GM23248 (cell line): ENCODE results near the gene ZBTB16. TPM values are rescaled to one million over a fixed set of nuclear protein-coding genes. Genes with fewer than 3 reads are reported as not detected.

Experiments
- DNase-seq: peaks from one replicate; pipeline ENCODE4 v3.0.0-alpha.2; 2015
- H2AFZ ChIP-seq: fragments of 200-600 bp; sonication (generic); 2 replicates; pipeline ENCODE4 v1.6.1; 2016; ENCODE audit warnings: antibody characterized with exemption
- H3F3A ChIP-seq: fragments of 200-600 bp; sonication (generic); 2 replicates; pipeline ENCODE4 v1.6.1; 2016; ENCODE audit warnings: mild to moderate bottlenecking, antibody characterized with exemption, mixed run types; ENCODE audit not compliant: insufficient read depth
- H3K27ac ChIP-seq: fragments of 200-600 bp; sonication (generic); 2 replicates; pipeline ENCODE4 v1.5.1; 2016; ENCODE audit warnings: mild to moderate bottlenecking
- H3K27me3 ChIP-seq: fragments of 200-600 bp; sonication (generic); replicated peaks from 2 replicates; pipeline ENCODE4 v1.6.1; 2016; ENCODE audit warnings: mild to moderate bottlenecking; ENCODE audit not compliant: insufficient read depth
- H3K36me3 ChIP-seq: fragments of 200-600 bp; sonication (generic); 2 replicates; pipeline ENCODE4 v1.6.1; 2016; ENCODE audit warnings: low read depth, mild to moderate bottlenecking
- H3K4me1 ChIP-seq: fragments of 200-600 bp; sonication (generic); 2 replicates; pipeline ENCODE4 v1.6.1; 2016; ENCODE audit warnings: mild to moderate bottlenecking; ENCODE audit not compliant: insufficient read depth
- H3K4me2 ChIP-seq: fragments of 200-600 bp; sonication (generic); one replicate; pipeline ENCODE4 v1.6.1; 2016; ENCODE audit warnings: mild to moderate bottlenecking; ENCODE audit not compliant: unreplicated experiment
- H3K4me3 ChIP-seq: fragments of 200-600 bp; sonication (generic); 2 replicates; pipeline ENCODE4 v1.5.1; 2016; ENCODE audit warnings: mild to moderate bottlenecking
- H3K79me2 ChIP-seq: fragments of 200-600 bp; sonication (generic); 2 replicates; pipeline ENCODE4 v1.6.1; 2016; ENCODE audit warnings: mild to moderate bottlenecking; ENCODE audit not compliant: insufficient read depth
- H3K9ac ChIP-seq: fragments of 200-600 bp; sonication (generic); 2 replicates; pipeline ENCODE4 v1.6.1; 2016; ENCODE audit warnings: mild to moderate bottlenecking
- H3K9me2 ChIP-seq: fragments of 200-600 bp; sonication (generic); 2 replicates; pipeline ENCODE4 v1.6.1; 2016; ENCODE audit warnings: mixed run types, mild to moderate bottlenecking, moderate library complexity; ENCODE audit not compliant: insufficient read depth
- H3K9me3 ChIP-seq: fragments of 200-600 bp; sonication (generic); one replicate; pipeline ENCODE4 v1.6.1; 2017; ENCODE audit warnings: low read depth
- H4K20me1 ChIP-seq: fragments of 200-600 bp; sonication (generic); 2 replicates; pipeline ENCODE4 v1.6.0; 2016; ENCODE audit not compliant: insufficient read depth
- EZH2 ChIP-seq: fragments of 200-600 bp; sonication (generic); IDR thresholded peaks from 2 replicates; pipeline ENCODE4 v1.6.1; 2018; ENCODE audit warnings: antibody characterized with exemption, mild to moderate bottlenecking; ENCODE audit not compliant: insufficient read depth, poor library complexity, severe bottlenecking
- EZH2phosphoT487 ChIP-seq: fragments of 200-600 bp; sonication (generic); IDR thresholded peaks from 2 replicates; pipeline ENCODE4 v1.6.1; 2018; ENCODE audit warnings: antibody characterized with exemption, moderate library complexity, mild to moderate bottlenecking, low read depth; ENCODE audit not compliant: insufficient read depth
- WGBS, 2 experiments: methylation state at CpG; one replicate each; pipeline ENCODE4 v1.1.6; 2015 to 2017; ENCODE audit warnings: low lambda C conversion rate in 2 of 2, low coverage in 1 of 2; ENCODE audit errors: missing lambda C conversion rate in 2 of 2; 5-methylcytosine and 5-hydroxymethylcytosine counted together
- in situ Hi-C: fragments of 300-500 bp; cut with MboI; formaldehyde crosslinking; loops from 2 replicates; pipeline ENCODE4 v1.15.0; 2020
- polyA plus RNA-seq: library from polyadenylated mRNA; unstranded; fragments of >200 nt; fragmentation: Nextera tagmentation; extraction: Ambion mirVana; gene quantifications from 2 replicates; pipeline ENCODE4 v1.2.1, GENCODE V29; 2016
- total RNA-seq: library from RNA; depleted of rRNA; stranded (reverse); fragments of >200 nt; shearing (Covaris generic); gene quantifications from 2 replicates; pipeline ENCODE4 v1.2.3, GENCODE V29; 2014

The ZBTB16 gene
- total and polyA plus RNA-seq, 2 experiments from 2014 or later: not detected

GRCh38 chr11:114181195-114181594 lies 121.7 kb downstream of the ZBTB16 start:
- Histone ChIP-seq H3K27me3 (peaks cover 40% of the 10 kb centered on the region), H3K9ac (no peak overlapping the region), H3K4me3 (no peak overlapping the region), H3K79me2 (no peaks in the 10 kb centered on the region), H3K4me2 (no peak overlapping the region), H4K20me1 (no peaks in the 10 kb centered on the region), H3K9me2 (no peaks in the 10 kb centered on the region), H2AFZ (no peak overlapping the region), H3F3A (no peaks in the 10 kb centered on the region), H3K9me3 (no peaks in the 10 kb centered on the region), H3K27ac (no peak overlapping the region), H3K36me3 (no peaks in the 10 kb centered on the region), H3K4me1 (no peaks in the 10 kb centered on the region)
- in situ Hi-C loops: no loop called here
- WGBS, 2 experiments: 69 to 73% methylated on average over 3 of the region's 3 CpGs
- no peak for DNase-seq
- TF ChIP-seq EZH2 (no peak), EZH2phosphoT487 (no peak)

- Histone ChIP-seq H3K27ac (no peak overlapping the region), H3K4me3 (no peak overlapping the region), H3K27me3 (peaks cover 34% of the 10 kb centered on the region), H3K36me3 (no peaks in the 10 kb centered on the region), H3K79me2 (no peaks in the 10 kb centered on the region), H3K4me1 (no peaks in the 10 kb centered on the region), H3K9me2 (no peaks in the 10 kb centered on the region), H3F3A (no peaks in the 10 kb centered on the region), H2AFZ (no peak overlapping the region), H3K4me2 (no peak overlapping the region), H3K9ac (no peak overlapping the region), H4K20me1 (no peaks in the 10 kb centered on the region), H3K9me3 (no peaks in the 10 kb centered on the region)
- DNase-seq: no peak
- 77 to 82% methylated on average over 7 to 8 of the region's 8 CpGs for WGBS, 2 experiments
- TF ChIP-seq EZH2: no peak
- TF ChIP-seq EZH2phosphoT487: no peak
- in situ Hi-C loops: no loop called here
Observed at GRCh38 chr11:114181752-114182151, 122.2 kb downstream of the ZBTB16 start.

GRCh38 chr11:114182471-114183043 lies 123.0 kb downstream of the ZBTB16 start:
- TF ChIP-seq EZH2 (no peak), EZH2phosphoT487 (no peak)
- 74% methylated on average over 11 of the region's 11 CpGs for WGBS, 2 experiments

GRCh38 chr11:114183044-114183511 lies 123.6 kb downstream of the ZBTB16 start:
- Histone ChIP-seq H3F3A (no peaks in the 10 kb centered on the region), H3K36me3 (no peaks in the 10 kb centered on the region), H3K79me2 (no peaks in the 10 kb centered on the region), H3K9me2 (no peaks in the 10 kb centered on the region), H2AFZ (no peak overlapping the region), H3K4me1 (no peaks in the 10 kb centered on the region), H4K20me1 (no peaks in the 10 kb centered on the region), H3K9ac (no peak overlapping the region), H3K4me2 (no peak overlapping the region), H3K27ac (no peak overlapping the region), H3K4me3 (no peak overlapping the region), H3K27me3 (peaks cover 31% of the 10 kb centered on the region), H3K9me3 (no peaks in the 10 kb centered on the region)
- TF ChIP-seq EZH2: no peak
- no peak for TF ChIP-seq EZH2phosphoT487
- DNase-seq: no peak
- in situ Hi-C loops: no loop called here
- WGBS, 2 experiments: 63 to 66% methylated on average over 14 to 15 of the region's 15 CpGs

More at GRCh38 chr11:114182471-114183043, 123.0 kb downstream of the ZBTB16 start:
- Histone ChIP-seq H3K27ac (no peak overlapping the region), H3K9me2 (no peaks in the 10 kb centered on the region), H2AFZ (no peak overlapping the region), H3K36me3 (no peaks in the 10 kb centered on the region), H3K79me2 (no peaks in the 10 kb centered on the region), H3K9me3 (no peaks in the 10 kb centered on the region), H3F3A (no peaks in the 10 kb centered on the region), H4K20me1 (no peaks in the 10 kb centered on the region), H3K9ac (no peak overlapping the region), H3K4me2 (no peak overlapping the region), H3K27me3 (peaks cover 31% of the 10 kb centered on the region), H3K4me1 (no peaks in the 10 kb centered on the region), H3K4me3 (no peak overlapping the region)
- in situ Hi-C loops: no loop called here
- DNase-seq: no peak
